Stomach (tissue), 4 donors: ENCODE data around the gene ATP8A1.

Experiments
- POLR2A ChIP-seq, 4 donors: fragments of 450-650 bp; IDR thresholded peaks; one replicate each; pipeline ENCODE4 v1.6.1; 2016; ENCODE audit warnings: antibody characterized with exemption in 4 of 4, control low read depth in 2 of 4, mild to moderate bottlenecking in 1 of 4, moderate library complexity in 1 of 4
- TF ChIP-seq, protein P1 (sequence below), 7 experiments: fragments of 450-650 bp in 4 of 7; fragments of 200-600 bp in 3 of 7; sonication (generic) in 3 of 7; IDR thresholded peaks; one replicate each; pipeline ENCODE4 v1.5.1; 2016 to 2019; ENCODE audit warnings: antibody characterized with exemption in 7 of 7, control low read depth in 2 of 7, mild to moderate bottlenecking in 1 of 7

DNA sequence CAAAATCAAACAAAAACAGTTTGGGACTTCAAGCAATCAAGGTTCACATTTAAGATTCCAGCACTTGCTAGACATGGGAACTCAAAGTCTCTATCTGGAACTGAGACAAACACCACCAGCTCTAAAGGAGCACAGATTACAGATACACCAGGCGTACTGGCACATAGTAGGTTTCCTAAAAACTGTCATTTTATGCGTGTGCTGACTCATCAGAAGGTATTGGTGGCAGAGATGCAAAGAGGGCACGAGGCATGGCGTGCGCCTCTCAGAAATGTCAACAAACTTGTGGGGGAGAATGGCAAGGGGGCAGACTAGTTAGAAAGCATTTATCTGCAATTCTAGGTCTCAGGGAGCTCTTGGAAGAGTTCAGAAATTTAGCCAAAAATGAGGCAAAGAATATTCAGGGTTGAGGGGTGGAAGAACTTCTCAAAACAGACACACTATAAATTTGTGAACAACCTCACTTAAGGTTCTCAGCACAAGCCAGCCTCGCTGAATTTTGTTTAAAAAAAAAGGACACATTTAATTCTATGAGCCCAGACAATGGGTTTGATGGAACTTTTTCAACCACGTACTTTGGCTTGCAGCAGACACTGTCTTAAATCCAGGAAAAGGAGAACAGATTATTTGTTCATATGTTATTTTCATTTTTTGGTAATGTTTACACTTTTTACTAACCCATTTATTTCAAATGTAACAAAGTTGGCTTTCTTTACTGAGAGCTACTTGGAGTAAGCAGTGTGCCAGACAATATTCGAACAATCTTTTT is 159.6 kb downstream of the ATP8A1 start:
- TF ChIP-seq, protein P1, sequence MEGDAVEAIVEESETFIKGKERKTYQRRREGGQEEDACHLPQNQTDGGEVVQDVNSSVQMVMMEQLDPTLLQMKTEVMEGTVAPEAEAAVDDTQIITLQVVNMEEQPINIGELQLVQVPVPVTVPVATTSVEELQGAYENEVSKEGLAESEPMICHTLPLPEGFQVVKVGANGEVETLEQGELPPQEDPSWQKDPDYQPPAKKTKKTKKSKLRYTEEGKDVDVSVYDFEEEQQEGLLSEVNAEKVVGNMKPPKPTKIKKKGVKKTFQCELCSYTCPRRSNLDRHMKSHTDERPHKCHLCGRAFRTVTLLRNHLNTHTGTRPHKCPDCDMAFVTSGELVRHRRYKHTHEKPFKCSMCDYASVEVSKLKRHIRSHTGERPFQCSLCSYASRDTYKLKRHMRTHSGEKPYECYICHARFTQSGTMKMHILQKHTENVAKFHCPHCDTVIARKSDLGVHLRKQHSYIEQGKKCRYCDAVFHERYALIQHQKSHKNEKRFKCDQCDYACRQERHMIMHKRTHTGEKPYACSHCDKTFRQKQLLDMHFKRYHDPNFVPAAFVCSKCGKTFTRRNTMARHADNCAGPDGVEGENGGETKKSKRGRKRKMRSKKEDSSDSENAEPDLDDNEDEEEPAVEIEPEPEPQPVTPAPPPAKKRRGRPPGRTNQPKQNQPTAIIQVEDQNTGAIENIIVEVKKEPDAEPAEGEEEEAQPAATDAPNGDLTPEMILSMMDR (IDR thresholded peaks at IDR 0.05), result no peak
- no peak for TF ChIP-seq POLR2A (IDR thresholded peaks at IDR 0.05)
